DMS79 (cell line): ENCODE measurements around the gene HYAL3.

ENCODE experiments used
- DNase-seq: peaks from one replicate; lab custom pipeline; 2025; lab: John Stamatoyannopoulos, UW

The HYAL3 gene

GRCh38 chr3:50330330-50330729 is 31.1 kb upstream of the HYAL3 start:
- DNase-seq, result no peak

GRCh38 chr3:50327943-50328691 is 28.9 kb upstream of the HYAL3 start, which contains the start of gene TUSC2:
TSS of gene TUSC2 (minus strand) at chr3:50328223. CDS start at chr3:50328099, 124 bp downstream.
- peak; percentile 73 for DNase-seq

- no peak for DNase-seq
Measured at GRCh38 chr3:50327129-50327528, 27.9 kb upstream of the HYAL3 start.

- no peak for DNase-seq
Measured at GRCh38 chr3:50326182-50326541, 27.0 kb upstream of the HYAL3 start.

- DNase-seq, result no peak
Measured at GRCh38 chr3:50325497-50326181, 26.4 kb upstream of the HYAL3 start.

GRCh38 chr3:50325113-50325480 is 25.9 kb upstream of the HYAL3 start:
- DNase-seq, result no peak

DNA sequence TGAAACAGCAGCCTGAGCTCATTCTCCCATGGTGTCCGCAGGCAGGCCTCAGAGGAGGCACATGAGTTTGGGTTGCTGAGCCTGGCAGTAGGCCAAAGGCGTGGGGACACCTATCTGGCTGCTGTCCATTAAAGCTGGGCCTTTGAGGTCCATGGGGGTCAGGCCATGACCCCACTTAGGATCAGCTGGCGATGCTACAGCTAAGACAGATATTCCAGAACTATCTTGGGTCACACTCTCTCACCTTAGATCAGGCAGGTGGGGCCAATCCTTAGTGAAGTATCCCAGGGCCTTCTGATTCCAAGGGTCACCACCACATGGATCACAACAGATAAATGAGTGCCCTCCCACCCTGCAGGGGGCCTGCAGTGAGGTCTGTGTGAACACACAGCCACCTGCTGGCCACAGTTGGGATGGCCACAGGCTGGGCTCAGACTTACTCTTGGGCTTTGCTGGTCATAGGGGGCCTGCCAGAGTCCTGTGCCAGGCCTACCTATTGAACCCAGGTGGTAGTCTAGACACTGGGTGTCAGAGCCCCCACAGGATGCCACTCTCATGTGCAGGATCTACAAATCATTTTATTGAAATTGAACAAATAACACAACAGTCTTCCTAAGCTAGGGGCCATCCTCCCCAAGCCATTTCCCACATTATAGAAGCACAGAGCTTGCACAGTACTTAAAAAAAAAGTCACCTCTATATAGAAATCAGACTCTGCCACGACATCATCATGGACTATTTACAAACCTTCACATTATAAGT is 25.3 kb upstream of the HYAL3 start:
- no peak for DNase-seq

DNA sequence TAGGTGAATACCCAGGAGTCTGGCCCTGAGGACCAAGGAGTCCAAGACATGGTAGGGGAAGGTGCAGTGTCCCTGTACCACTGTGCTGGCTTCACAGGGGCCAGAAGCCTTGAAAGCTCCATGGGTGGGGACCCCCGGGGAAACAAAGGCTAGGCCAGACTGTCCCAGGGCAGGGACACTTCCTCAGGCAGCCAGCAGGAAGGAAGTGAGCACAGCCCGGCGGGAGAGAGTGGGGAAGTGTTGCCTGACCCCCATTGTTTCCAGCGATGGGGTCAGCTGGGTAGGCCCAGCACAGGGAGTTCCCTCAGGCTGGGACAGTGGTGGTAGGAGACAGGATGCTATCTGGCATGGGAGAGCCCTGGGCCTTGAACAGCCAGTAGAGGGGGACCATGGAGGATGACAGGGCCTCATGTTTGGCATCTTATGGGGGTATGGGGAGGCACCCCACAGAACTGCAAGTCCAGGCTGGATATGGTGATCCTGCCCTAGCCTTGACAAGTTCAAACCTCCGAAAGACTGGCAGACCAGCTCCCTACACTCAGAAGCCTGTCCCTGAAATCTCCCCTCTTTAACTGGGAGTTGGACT is 24.5 kb upstream of the HYAL3 start:
- DNase-seq, result no peak

DNA sequence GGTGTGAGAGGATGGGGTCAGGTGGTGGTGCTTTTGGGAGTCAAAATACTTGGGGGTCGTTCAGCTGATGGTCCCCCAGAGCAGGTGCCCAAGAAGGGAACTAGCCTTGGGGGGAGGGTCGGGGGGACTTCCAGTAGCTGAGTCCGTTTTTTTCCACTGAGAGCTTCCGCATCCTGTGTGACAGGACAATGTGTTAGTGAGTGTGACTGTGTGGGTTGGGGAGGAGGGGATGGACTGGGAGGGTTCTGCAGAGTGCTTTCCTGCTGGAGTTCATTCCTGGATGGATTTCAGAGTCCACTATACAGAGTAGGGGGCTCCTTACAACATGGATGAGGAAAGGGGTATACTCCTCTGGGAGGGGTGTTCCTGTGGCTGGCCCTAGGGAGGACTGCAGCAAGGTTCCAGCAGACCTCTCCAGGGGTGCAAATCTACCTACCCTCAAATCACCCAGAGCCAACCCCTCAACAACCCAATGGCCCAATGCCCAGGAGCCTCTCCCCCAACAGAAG is 23.9 kb upstream of the HYAL3 start:
- no peak for DNase-seq

DNA sequence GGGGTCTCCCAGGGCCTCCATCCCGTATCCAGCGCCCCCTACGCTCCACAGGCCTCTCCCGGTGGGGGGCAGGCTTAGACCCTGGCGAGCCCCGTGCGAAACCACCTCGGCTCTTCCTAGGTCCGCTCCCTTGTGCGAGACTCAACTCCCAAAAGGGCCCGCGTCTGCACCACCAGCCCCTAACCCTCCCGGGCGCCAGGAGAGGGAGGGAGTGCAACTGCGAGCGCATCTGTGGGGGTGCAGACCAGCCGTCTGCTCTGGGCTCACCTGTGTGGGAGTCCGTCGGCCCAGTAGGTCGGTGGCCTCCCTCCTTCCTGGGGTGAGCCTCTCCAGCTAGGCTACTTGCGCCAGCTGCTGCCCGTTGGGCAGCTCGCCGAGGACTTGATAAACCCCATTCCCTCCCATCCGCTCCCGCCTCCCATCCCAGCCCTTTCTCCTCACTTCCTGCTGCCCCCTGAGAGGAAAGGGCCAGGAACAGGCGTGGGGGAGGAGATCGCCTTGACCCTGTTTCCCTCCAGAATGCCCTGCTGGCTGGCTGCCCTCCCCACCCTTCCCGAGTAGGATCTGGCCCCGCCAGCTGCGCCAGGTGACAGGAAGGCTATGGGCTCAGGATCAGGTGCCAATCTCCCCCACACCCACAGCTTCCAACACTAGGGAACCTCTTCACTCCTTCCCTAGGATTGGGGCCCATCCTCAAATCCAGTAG is 23.3 kb upstream of the HYAL3 start, which contains the start of gene HYAL2:
HYAL2 (minus strand) TSS at position 360 of the 706 bp plus-strand sequence. CDS start 2,256 bp downstream, outside the sequence.
- DNase-seq, result peak; percentile 6

DNA sequence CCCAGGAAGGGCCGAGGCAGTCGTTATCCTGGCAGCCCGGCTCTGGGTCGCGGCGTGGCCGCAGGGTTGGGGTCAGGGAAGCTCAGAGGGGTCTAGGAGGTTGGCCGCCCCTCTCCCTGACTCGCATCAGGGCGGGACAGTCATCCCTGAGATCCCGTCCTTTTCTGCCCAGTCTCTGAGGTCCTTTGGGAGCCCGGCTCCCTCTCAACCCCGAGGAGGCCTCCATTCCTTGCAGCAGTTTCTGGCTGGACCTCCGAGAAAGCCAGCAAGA is 22.8 kb upstream of the HYAL3 start:
- no peak for DNase-seq

- DNase-seq, result peak; percentile 39
Measured at GRCh38 chr3:50321336-50322114, 22.3 kb upstream of the HYAL3 start.

- no peak for DNase-seq
Measured at GRCh38 chr3:50320853-50321335, 21.7 kb upstream of the HYAL3 start.

DNA sequence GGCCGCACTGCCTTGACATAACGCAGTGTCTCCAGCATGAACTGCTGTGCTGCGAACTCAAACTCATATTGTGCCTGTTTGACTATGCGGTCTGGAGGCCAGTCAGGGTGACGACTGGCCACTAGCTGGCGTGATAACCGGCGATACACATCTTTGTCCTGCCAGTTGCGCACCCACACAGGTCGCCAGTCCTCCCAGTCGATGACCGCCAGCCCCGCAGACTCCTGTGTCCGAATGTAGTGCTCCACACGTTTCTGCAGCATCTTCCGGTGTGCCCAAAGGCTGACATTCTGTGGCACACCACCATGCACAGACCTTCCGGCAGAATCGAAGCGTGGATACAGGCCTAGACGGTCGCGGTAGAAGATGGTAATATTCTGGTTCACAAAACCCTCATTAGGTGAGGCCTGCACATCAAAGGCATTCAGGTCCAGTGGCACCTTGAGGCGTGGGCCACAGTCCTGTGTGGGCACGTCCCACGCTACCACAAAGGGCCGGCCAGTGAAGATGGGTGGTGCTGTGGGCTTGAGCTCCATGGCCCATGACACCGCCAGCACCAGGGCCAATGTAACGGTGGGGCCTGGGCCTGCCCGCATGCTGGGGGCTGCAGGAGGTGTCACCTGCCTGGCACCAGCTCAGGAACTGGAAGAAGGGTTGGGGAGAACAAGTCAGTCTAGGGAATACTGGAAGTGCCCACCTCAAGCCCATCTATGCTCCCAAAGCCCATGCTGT is 20.9 kb upstream of the HYAL3 start:
- DNase-seq, result no peak

- DNase-seq, result no peak
Measured at GRCh38 chr3:50319181-50319893, 20.1 kb upstream of the HYAL3 start.

DNA sequence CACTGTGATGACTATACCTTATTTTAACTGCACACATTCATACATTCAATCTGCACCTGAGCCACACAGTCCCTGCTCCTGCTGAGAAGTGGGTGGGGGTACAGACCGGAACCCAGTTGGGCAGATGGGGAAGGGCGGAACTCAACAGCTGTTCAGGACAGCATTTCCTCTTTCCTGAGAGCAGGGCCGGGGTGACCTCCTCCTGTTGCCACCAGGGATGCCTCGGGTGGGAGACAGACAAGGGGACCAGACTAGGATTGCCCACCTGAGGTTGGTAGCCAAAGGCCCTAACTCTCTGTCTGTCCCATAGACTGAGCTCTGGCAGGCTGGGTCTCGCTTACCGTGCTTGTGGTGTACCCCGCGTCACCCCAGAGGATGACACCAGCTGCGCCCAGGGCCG is 19.4 kb upstream of the HYAL3 start:
- no peak for DNase-seq

DNA sequence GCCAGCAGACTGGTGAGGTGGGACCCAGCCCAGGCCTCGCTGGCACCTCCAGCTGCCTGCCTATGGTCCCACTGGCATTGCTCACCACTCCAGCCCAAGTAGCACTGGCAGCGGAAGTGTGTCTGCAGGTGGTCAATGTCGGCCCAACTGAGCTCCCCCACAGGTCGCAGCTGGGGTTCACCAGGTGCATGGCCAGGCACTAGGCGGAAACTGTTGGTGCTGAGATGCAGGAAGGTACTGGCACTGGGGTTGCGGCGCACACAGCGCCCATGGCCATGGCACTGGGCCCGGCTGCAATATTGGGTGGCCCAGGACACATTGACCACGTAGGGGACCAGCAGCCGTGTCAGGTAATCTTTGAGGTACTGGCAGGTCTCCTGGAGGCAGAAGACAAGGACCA is 19.0 kb upstream of the HYAL3 start:
- no peak for DNase-seq

- DNase-seq, result peak; percentile 13
Measured at GRCh38 chr3:50317300-50317699, 18.1 kb upstream of the HYAL3 start.

DNA sequence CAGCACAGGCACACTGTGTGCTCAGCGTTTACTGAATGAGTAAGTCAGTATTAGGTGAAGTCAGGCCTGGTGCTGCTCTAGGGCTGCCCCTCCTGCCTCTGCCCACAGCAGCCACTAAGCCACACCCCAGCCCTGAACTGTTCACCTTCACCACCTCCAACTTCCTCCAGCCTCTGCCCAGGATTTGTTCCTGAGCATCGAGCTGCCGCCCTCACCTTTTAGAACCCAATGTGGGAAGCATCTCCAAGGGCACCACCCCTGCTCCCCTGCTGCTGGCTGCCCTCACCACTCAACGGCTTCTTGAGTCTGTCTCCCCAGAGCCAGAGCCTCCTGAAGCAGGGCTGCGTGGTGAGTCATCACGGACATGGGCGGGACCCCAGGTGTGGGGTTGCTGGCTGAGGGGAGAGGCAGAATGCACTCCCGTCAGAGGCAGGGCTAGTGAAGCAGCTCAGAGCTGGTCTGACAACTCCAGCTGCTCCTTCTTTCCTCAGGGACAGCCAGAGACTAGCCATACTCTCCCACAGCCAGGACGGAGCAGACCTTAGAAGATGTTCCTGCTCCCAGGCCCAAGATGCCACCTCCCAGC is 17.5 kb upstream of the HYAL3 start:
- DNase-seq, result peak; percentile 79
